Heart left ventricle (tissue), 16 donors: ENCODE measurements around the gene MYO15B. TPM values are rescaled to one million over a fixed set of nuclear protein-coding genes. Genes with fewer than 3 reads are reported as not detected.

Experiments
- ATAC-seq, 4 donors: fragments of 200-7000 bp; cut with Tn5 transposase; one replicate each; pipeline ENCODE4 v1.9.1; 2020 to 2022; ENCODE audit warnings: moderate library complexity in 4 of 4, mild to moderate bottlenecking in 3 of 4, moderate number of reproducible peaks in 1 of 4
- DNase-seq, 5 donors: peaks; one replicate each; pipeline ENCODE4 v3.0.0-alpha.2; 2020
- H3K27ac ChIP-seq, 12 donors: fragments of 200-600 bp; sonication (generic) in 4 of 12; one replicate each; pipeline versions ENCODE4 v1.5.0 to v1.8.0; 2016 to 2022; ENCODE audit warnings: mild to moderate bottlenecking in 2 of 12
- H3K27me3 ChIP-seq, 9 donors: fragments of 200-600 bp; sonication (generic) in 2 of 9; one replicate each; pipeline versions ENCODE4 v1.5.1 to v1.8.0; 2016 to 2022; ENCODE audit warnings: mild to moderate bottlenecking in 3 of 9
- H3K36me3 ChIP-seq, 9 donors: fragments of 200-600 bp; sonication (generic) in 2 of 9; one replicate each; pipeline versions ENCODE4 v1.5.0 to v1.8.0; 2018 to 2022; ENCODE audit warnings: mild to moderate bottlenecking in 2 of 9
- H3K4me1 ChIP-seq, 12 donors: fragments of 200-600 bp; sonication (generic) in 4 of 12; one replicate each; pipeline versions ENCODE4 v1.5.0 to v1.8.0; 2016 to 2022; ENCODE audit warnings: mild to moderate bottlenecking in 3 of 12
- H3K4me3 ChIP-seq, 12 donors: fragments of 200-600 bp; sonication (generic) in 4 of 12; one replicate each; pipeline versions ENCODE4 v1.5.0 to v1.8.0; 2017 to 2022; ENCODE audit warnings: mild to moderate bottlenecking in 9 of 12, moderate library complexity in 4 of 12
- H3K9me3 ChIP-seq, 12 donors: fragments of 200-600 bp; sonication (generic) in 4 of 12; one replicate each; pipeline versions ENCODE4 v1.5.0 to v1.8.0; 2016 to 2022; ENCODE audit warnings: mild to moderate bottlenecking in 1 of 12
- CTCF ChIP-seq, 12 donors: fragments of 200-600 bp; sonication (generic) in 4 of 12; IDR thresholded peaks; one replicate each; pipeline versions ENCODE4 v1.5.0 to v1.8.0; 2018 to 2022; ENCODE audit warnings: antibody characterized with exemption in 12 of 12, mild to moderate bottlenecking in 5 of 12
- POLR2A ChIP-seq, 2 donors: fragments of 450-650 bp; IDR thresholded peaks; one replicate each; pipeline ENCODE4 v1.6.1; 2017; ENCODE audit warnings: antibody characterized with exemption in 2 of 2, mild to moderate bottlenecking in 2 of 2, moderate library complexity in 2 of 2
- whole genome bisulfite sequencing, 4 donors: extraction: QIAGEN DNeasy Blood & Tissue Kit in 2 of 4; methylation state at CpG; one replicate each; pipeline versions ENCODE4 v1.1.5 to v1.1.7; 2013 to 2018; 5-methylcytosine and 5-hydroxymethylcytosine counted together
- intact Hi-C, 10 donors: fragments of 100-400 bp; cut with DNase I; formaldehyde crosslinking; loops; one replicate each; pipeline versions ENCODE4 v1.11.1 to v1.14.2; 2022
- polyA plus RNA-seq, 2 donors: library from polyadenylated mRNA; stranded (reverse); fragments of 200-250 nt; gene quantifications; one replicate each; pipeline ENCODE4 v1.2.3, GENCODE V29; 2013
- total RNA-seq, 9 donors: library from RNA; depleted of rRNA in 2 of 9; stranded (reverse); fragments of >200 nt in 2 of 9; fragmentation: NEBNext Ultra II Directional in 3 of 9; extraction: Animal tissue kit (Norgen Biotek cat#: 25700) in 3 of 9; gene quantifications; one replicate each; pipeline versions ENCODE4 v1.1.0 to v1.2.4, GENCODE V29; 2016 to 2023
- donor health status: ischemic (EF 13 %, LVEDD 7.1; RV severe dilation, severe dysfunction).
- donor health status: healthy with polysubstance abuse.
- donor health status: DM: no; HTN: yes; CAD: no.
- donor health status: DM: no; HTN: no; CAD: no.
- donor health status: ischemic (EF 25% LVEDD 6.9; RV normal size, moderate dysfunction).
- donor health status: ischemic (EF 25% LVEDD 5.7; RV mildly dilated, moderate dysfunction).
- donor health status: healthy.
- donor health status: DM: yes; HTN: yes; CAD: no.
- donor health status: ischemic (EF 35%, LVEDD 5.7; RV mildly dilated, moderate dysfunction).
- donor health status: nonischemic (EF 11% LVEDD 7.7; RV severe dilation, severe dysfunction).
- donor health status: DM: yes; HTN: yes; CAD: no.
- donor health status: PGD.
- donor health status: ischemic (EF 29% LVEDD 5.4; RV normal size, mild dysfunction).
- donor health status: nonischemic (EF 23%, LVEDD 6.1; RV moderate dilation, normal function).

Gene MYO15B
- total and polyA plus RNA-seq, 11 donors, result 14.0 to 76.4 (median 42.9) TPM

- H3K36me3 ChIP-seq, result no peaks in the 10 kb centered on the region
- peak in 3 of 4 donors; percentile 27 to 41 (median 35) for ATAC-seq
- H3K4me3 ChIP-seq, result no peak overlapping the region
- H3K27me3 ChIP-seq, result no peaks in the 10 kb centered on the region
- H3K27ac ChIP-seq, result no peak overlapping the region
- intact Hi-C loops, result no loop called here
- WGBS, 4 donors, result 63 to 69% (median 68%) methylated on average over 9 to 15 of the region's 15 CpGs
- H3K9me3 ChIP-seq, result no peaks in the 10 kb centered on the region
- H3K4me1 ChIP-seq, result peaks cover 0 to 6% (median 0%) of the 10 kb centered on the region in 12 donors
- DNase-seq, result no peak
- TF ChIP-seq POLR2A (IDR thresholded peaks at IDR 0.05), result no peak
- TF ChIP-seq CTCF (IDR thresholded peaks at IDR 0.05), result no peak
Measured at GRCh38 chr17:75557075-75557851, 30.3 kb upstream of the MYO15B start.

GRCh38 chr17:75557852-75558665, 29.5 kb upstream of the MYO15B start:
- TF ChIP-seq POLR2A (IDR thresholded peaks at IDR 0.05), result no peak
- no peak for TF ChIP-seq CTCF (IDR thresholded peaks at IDR 0.05)
- peaks cover 0 to 2% (median 0%) of the 10 kb centered on the region in 12 donors for H3K4me1 ChIP-seq
- peak in 1 of 4 donors; percentile 19 for ATAC-seq
- no peaks in the 10 kb centered on the region for H3K36me3 ChIP-seq
- H3K27me3 ChIP-seq, result no peaks in the 10 kb centered on the region
- H3K9me3 ChIP-seq, result no peaks in the 10 kb centered on the region
- 89 to 98% (median 93%) methylated on average over 7 to 18 of the region's 18 CpGs for WGBS, 4 donors
- H3K27ac ChIP-seq, result no peak overlapping the region
- intact Hi-C loops, result no loop called here
- no peak for DNase-seq
- no peak overlapping the region for H3K4me3 ChIP-seq

GRCh38 chr17:75558666-75559530, 28.7 kb upstream of the MYO15B start:
- no peaks in the 10 kb centered on the region for H3K27me3 ChIP-seq
- intact Hi-C loops, result no loop called here
- 86 to 95% (median 92%) methylated on average over 36 to 37 of the region's 38 CpGs for WGBS, 4 donors
- ATAC-seq (no peak), DNase-seq (no peak)
- H3K27ac ChIP-seq, result no peak overlapping the region
- H3K36me3 ChIP-seq, result no peaks in the 10 kb centered on the region
- H3K4me3 ChIP-seq, result no peak overlapping the region
- H3K9me3 ChIP-seq, result no peaks in the 10 kb centered on the region
- TF ChIP-seq CTCF (IDR thresholded peaks at IDR 0.05) (no peak), POLR2A (IDR thresholded peaks at IDR 0.05) (no peak)
- no peaks in the 10 kb centered on the region for H3K4me1 ChIP-seq
